ENCODE data around the gene PCSK5. TPM values are rescaled to one million over a fixed set of nuclear protein-coding genes. Genes with fewer than 3 reads are reported as not detected.

Gene PCSK5
- total and polyA plus RNA-seq, 2 experiments from 2014 or later, result 59.1 to 71.7 TPM

DNA sequence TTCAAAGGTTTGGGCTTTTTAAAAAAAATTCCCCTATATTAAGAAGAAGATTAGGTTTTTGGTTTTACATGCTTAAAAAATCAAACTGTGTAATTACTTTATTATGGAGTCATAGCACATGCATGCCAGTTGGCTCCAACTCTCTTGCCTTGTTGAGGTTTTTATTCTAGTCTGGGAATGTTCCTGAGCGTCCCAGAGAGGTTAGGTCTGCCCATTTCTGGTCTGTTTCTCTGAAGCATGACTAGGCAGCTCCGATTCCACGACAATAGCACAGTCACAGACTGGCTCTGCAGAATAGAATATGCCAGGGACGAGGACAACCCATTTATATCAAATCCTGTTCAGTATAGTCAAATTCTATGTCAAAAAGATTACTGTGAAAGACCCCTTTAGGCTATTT lies 217.0 kb downstream of the PCSK5 start:
- Histone ChIP-seq H3K4me3 (no peak overlapping the region), H3K36me3 (replicated peaks; ENCODE audit: insufficient read depth, low read depth) (no peaks in the 10 kb centered on the region), H3K4me1 (ENCODE audit: insufficient read depth) (no peaks in the 10 kb centered on the region), H3K27ac (no peak overlapping the region), H2AFZ (no peak overlapping the region), H3K9me3 (ENCODE audit: low read depth) (no peaks in the 10 kb centered on the region), H3K4me2 (no peak overlapping the region), H4K20me1 (ENCODE audit: insufficient read depth, poor library complexity, severe bottlenecking) (no peaks in the 10 kb centered on the region), H3K27me3 (no peaks in the 10 kb centered on the region), H3K9me2 (replicated peaks; ENCODE audit: insufficient read depth) (no peaks in the 10 kb centered on the region), H3K79me2 (no peaks in the 10 kb centered on the region)
- DNase-seq (ENCODE audit: low spot score), result no peak
- WGBS (ENCODE audit: low lambda C conversion rate, missing lambda C conversion rate), result 91% methylated on average over 4 of the region's 4 CpGs
- TF ChIP-seq, protein P1, sequence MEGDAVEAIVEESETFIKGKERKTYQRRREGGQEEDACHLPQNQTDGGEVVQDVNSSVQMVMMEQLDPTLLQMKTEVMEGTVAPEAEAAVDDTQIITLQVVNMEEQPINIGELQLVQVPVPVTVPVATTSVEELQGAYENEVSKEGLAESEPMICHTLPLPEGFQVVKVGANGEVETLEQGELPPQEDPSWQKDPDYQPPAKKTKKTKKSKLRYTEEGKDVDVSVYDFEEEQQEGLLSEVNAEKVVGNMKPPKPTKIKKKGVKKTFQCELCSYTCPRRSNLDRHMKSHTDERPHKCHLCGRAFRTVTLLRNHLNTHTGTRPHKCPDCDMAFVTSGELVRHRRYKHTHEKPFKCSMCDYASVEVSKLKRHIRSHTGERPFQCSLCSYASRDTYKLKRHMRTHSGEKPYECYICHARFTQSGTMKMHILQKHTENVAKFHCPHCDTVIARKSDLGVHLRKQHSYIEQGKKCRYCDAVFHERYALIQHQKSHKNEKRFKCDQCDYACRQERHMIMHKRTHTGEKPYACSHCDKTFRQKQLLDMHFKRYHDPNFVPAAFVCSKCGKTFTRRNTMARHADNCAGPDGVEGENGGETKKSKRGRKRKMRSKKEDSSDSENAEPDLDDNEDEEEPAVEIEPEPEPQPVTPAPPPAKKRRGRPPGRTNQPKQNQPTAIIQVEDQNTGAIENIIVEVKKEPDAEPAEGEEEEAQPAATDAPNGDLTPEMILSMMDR (IDR thresholded peaks at IDR 0.05; ENCODE audit: poor library complexity), result no peak
- no peak for TF ChIP-seq EZH2 (IDR thresholded peaks at IDR 0.05; ENCODE audit: borderline replicate concordance)
- TF ChIP-seq EZH2phosphoT487 (IDR thresholded peaks at IDR 0.05; ENCODE audit: low read depth, severe bottlenecking, unreplicated experiment), result no peak

DNA sequence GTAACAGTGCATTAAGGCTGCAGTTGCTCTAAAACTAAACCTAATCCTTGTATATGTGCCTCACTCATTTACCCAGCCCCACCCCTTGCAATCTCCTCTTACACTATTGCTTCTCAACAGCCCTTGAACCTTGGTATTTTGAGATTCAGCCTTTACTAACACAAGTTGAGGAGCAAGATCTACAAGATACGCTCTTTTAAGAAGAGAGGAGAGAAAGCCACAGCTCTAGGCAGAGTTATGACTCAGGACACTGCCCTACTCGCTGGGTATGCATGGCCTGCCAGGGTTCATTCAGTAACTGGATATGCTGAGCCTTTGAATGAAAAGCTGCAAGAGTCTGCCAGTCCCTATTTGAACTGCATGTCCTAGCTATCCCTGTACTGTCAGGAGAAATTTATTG lies 219.5 kb downstream of the PCSK5 start:
- no peak overlapping the region for H3K4me3 ChIP-seq
- no peaks in the 10 kb centered on the region for H3K36me3 ChIP-seq (replicated peaks; ENCODE audit: insufficient read depth, low read depth)
- H3K27ac ChIP-seq, result no peak overlapping the region
- no peaks in the 10 kb centered on the region for H3K27me3 ChIP-seq
- 84% methylated on average over 2 of the region's 2 CpGs for WGBS (ENCODE audit: low lambda C conversion rate, missing lambda C conversion rate)
- H2AFZ ChIP-seq, result no peak overlapping the region
- no peaks in the 10 kb centered on the region for H3K9me2 ChIP-seq (replicated peaks; ENCODE audit: insufficient read depth)
- TF ChIP-seq, protein P1 (IDR thresholded peaks at IDR 0.05; ENCODE audit: poor library complexity), result no peak
- TF ChIP-seq EZH2 (IDR thresholded peaks at IDR 0.05; ENCODE audit: borderline replicate concordance) (no peak), EZH2phosphoT487 (IDR thresholded peaks at IDR 0.05; ENCODE audit: low read depth, severe bottlenecking, unreplicated experiment) (no peak)
- DNase-seq (ENCODE audit: low spot score), result peak; percentile 10
- H3K4me2 ChIP-seq, result no peak overlapping the region
- no peaks in the 10 kb centered on the region for H4K20me1 ChIP-seq (ENCODE audit: insufficient read depth, poor library complexity, severe bottlenecking)
- no peaks in the 10 kb centered on the region for H3K79me2 ChIP-seq
- no peaks in the 10 kb centered on the region for H3K4me1 ChIP-seq (ENCODE audit: insufficient read depth)
- no peaks in the 10 kb centered on the region for H3K9me3 ChIP-seq (ENCODE audit: low read depth)

DNA sequence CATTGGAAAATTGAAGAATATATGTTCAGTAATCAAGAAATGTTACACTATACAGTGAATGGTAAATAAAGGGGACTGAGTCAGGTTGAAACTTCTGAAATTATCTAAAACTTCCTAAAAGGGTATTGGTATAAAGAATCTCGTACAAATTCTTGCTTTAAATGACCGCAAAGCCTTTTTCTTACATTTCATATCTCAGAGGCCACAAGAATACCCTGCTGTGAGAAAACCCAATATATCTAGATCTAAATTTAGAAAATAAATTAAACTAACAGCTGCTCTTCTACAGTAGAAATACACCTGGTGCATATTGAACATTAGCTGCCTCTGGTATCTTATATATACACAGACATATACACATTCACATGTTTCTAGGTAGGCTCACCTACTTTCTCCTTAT lies 221.7 kb downstream of the PCSK5 start:
- Histone ChIP-seq H3K36me3 (replicated peaks; ENCODE audit: insufficient read depth, low read depth) (no peaks in the 10 kb centered on the region), H3K9me2 (replicated peaks; ENCODE audit: insufficient read depth) (no peaks in the 10 kb centered on the region), H3K79me2 (no peaks in the 10 kb centered on the region), H3K27ac (no peak overlapping the region), H3K4me3 (no peak overlapping the region), H3K4me1 (ENCODE audit: insufficient read depth) (no peaks in the 10 kb centered on the region), H3K9me3 (ENCODE audit: low read depth) (no peaks in the 10 kb centered on the region), H3K27me3 (no peaks in the 10 kb centered on the region), H3K4me2 (no peak overlapping the region), H4K20me1 (ENCODE audit: insufficient read depth, poor library complexity, severe bottlenecking) (no peaks in the 10 kb centered on the region), H2AFZ (no peak overlapping the region)
- TF ChIP-seq, protein P1 (IDR thresholded peaks at IDR 0.05; ENCODE audit: poor library complexity), result no peak
- TF ChIP-seq EZH2phosphoT487 (IDR thresholded peaks at IDR 0.05; ENCODE audit: low read depth, severe bottlenecking, unreplicated experiment) (no peak), EZH2 (IDR thresholded peaks at IDR 0.05; ENCODE audit: borderline replicate concordance) (no peak)
- 93% methylated on average over 2 of the region's 2 CpGs for WGBS (ENCODE audit: low lambda C conversion rate, missing lambda C conversion rate)
- no peak for DNase-seq (ENCODE audit: low spot score)

DNA sequence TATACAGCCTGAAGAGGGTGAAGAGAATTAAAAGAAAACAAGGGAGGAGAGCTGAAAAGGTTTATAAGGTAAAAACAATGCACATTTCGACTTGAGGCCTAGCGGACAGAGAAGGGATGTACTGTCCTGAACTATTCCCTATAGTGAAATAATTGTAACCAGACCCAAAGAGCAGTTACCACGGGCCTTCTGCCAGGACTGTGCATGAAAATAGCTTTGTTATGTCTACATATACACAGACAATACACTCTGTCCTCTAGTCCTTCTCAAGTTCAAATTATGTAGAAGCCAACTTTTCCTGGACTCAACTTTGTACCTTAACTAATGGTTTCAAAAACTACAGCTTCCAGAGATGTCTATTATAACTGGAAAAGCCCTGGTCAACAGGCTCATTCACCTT lies 223.7 kb downstream of the PCSK5 start:
- H3K9me2 ChIP-seq (replicated peaks; ENCODE audit: insufficient read depth), result no peaks in the 10 kb centered on the region
- DNase-seq (ENCODE audit: low spot score), result peak; percentile 30
- H3K36me3 ChIP-seq (replicated peaks; ENCODE audit: insufficient read depth, low read depth), result no peaks in the 10 kb centered on the region
- H2AFZ ChIP-seq, result no peak overlapping the region
- H3K4me2 ChIP-seq, result no peak overlapping the region
- H3K79me2 ChIP-seq, result no peaks in the 10 kb centered on the region
- H4K20me1 ChIP-seq (ENCODE audit: insufficient read depth, poor library complexity, severe bottlenecking), result no peaks in the 10 kb centered on the region
- 58% methylated on average over 3 of the region's 3 CpGs for WGBS (ENCODE audit: low lambda C conversion rate, missing lambda C conversion rate)
- H3K4me1 ChIP-seq (ENCODE audit: insufficient read depth), result no peaks in the 10 kb centered on the region
- H3K27ac ChIP-seq, result peak overlapping the region; percentile 53
- no peak overlapping the region for H3K4me3 ChIP-seq
- no peaks in the 10 kb centered on the region for H3K9me3 ChIP-seq (ENCODE audit: low read depth)
- TF ChIP-seq EZH2 (IDR thresholded peaks at IDR 0.05; ENCODE audit: borderline replicate concordance) (no peak), EZH2phosphoT487 (IDR thresholded peaks at IDR 0.05; ENCODE audit: low read depth, severe bottlenecking, unreplicated experiment) (no peak)
- TF ChIP-seq, protein P1 (IDR thresholded peaks at IDR 0.05; ENCODE audit: poor library complexity), result no peak
- H3K27me3 ChIP-seq, result no peaks in the 10 kb centered on the region
